Measurements from ENCODE around the gene TIGD1.
"Not testable (repeated sequence)": the region's sequence is repeated elsewhere in the genome, so short reads cannot be mapped to it uniquely, and the experiment has no call there.

The TIGD1 gene

GRCh38 chr2:232539298-232540231 lies 10.8 kb downstream of the TIGD1 start, which contains the start of gene CHRNG:
Gene CHRNG, plus strand, starts transcription at chr2:232539692. Its CDS starts 56 bp downstream, at chr2:232539748.
- no peak for DNase-seq (ENCODE audit: low read depth)

DNA sequence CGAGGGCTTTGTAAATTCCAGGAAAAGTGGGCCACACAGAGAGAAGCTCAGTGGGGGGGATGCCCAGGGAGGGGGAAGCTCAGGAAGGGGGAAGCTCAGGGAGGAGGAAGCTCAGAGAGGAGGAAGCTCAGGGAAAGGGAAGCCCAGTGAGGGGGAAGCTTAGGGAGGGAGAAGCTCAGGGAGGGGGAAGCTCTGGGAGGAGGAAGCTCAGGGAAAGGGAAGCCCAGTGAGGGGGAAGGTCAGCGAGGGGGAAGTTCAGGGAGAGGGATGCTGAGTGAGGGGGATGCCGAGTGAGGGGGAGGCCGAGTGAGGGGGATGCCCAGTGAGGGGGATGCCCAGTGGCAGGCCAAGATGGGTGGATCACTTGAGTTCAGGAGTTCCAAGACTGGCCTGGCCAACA lies 11.7 kb downstream of the TIGD1 start:
- DNase-seq (ENCODE audit: low read depth) = no peak

GRCh38 chr2:232537499-232537898 lies 12.9 kb downstream of the TIGD1 start:
- no peak for DNase-seq (ENCODE audit: low read depth)

DNA sequence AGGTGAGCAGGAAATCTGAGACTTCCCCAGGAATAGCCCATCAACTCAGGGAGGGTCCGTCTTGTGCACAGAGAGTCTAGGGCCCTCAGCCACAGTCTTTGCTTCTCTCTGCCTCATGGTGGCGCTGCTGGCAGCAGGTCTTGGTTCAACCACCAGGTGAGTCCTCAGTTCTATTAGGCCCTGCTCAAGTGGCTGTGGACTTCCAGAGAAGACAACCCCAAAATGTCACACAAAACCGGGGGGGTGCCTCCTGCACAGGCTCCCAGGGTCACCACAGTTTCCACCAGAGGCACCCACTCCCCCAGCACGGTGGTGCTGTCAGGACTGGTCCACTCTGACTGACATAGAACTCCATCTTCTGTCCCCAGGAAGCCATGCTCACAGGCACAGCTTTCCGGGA lies 13.3 kb downstream of the TIGD1 start:
- DNase-seq (ENCODE audit: low read depth) = no peak

- DNase-seq (ENCODE audit: low read depth) = no peak
Measured at GRCh38 chr2:232535761-232536530, 14.4 kb downstream of the TIGD1 start.

DNA sequence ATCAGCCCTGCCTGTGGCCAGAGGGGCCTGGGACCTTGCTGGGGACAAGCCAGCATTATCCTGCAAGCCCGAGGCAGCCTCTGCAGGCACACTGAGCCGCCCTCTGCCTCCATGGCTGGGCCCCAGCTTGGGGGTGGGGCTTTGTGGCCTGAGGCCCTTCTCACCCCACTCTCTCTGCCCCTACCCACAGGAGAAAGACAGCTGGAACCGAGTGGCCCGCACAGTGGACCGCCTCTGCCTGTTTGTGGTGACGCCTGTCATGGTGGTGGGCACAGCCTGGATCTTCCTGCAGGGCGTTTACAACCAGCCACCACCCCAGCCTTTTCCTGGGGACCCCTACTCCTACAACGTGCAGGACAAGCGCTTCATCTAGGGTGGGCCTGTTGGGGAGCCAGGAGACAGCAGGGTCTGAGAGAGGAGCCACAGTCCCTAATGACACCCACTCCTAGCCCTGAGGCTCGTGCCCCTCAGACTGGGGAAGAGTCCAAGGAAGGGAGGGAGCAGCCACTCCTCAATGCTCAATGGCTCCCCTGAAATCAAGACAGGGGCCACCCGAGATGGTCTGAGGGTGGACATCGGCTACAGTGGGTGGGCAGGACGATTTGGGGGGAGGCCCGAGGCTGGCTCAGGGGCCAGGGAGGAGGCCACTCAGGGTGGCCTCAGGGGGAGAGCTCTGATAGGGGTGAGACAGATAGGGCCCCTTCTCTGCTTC lies 15.3 kb downstream of the TIGD1 start:
- DNase-seq (ENCODE audit: low read depth) = no peak

GRCh38 chr2:232533944-232534710 lies 16.2 kb downstream of the TIGD1 start:
- DNase-seq (ENCODE audit: low read depth) = no peak

DNA sequence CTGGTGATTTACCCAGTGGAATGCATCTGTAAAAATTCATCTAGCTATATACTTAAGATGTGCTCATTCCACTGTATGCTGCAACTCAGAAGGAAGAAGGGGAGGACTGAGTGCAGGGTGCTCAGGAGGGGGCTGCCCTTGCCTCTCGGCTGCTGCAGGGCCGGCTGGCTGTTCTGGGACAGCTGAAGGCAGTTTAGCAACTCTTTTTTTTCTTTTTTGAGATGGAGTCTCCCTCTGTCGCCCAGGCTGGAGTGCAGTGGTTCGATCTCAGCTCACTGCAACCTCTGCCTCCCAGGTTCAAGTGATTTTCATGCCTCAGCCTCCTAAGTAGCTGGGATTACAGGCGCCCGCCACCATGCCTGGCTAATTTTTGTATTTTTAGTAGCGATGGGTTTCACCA lies 17.5 kb downstream of the TIGD1 start:
- DNase-seq (ENCODE audit: low read depth) = not testable (repeated sequence)

DNA sequence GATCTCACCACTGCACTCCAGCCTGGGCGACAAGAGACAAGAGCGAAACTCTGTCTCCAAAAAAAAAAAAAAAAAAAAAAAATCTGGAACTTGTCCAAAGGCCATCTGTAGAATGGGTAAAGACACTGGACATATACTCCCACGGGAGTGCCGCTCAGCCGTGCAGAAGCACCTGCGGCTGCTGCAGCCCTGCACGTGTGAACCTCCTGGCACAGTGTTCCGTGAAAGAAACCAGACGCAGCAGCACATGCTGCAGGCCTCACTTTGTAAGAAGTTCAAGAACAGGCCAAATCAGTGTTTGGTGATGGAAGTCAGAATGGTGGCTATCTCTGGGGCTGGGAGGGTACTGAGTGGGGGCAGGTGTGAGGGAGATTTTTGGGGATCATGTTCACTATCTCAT lies 17.9 kb downstream of the TIGD1 start:
- DNase-seq (ENCODE audit: low read depth) = no peak

- no peak for DNase-seq (ENCODE audit: low read depth)
Measured at GRCh38 chr2:232530626-232531260, 19.6 kb downstream of the TIGD1 start.

GRCh38 chr2:232529806-232530547 lies 20.4 kb downstream of the TIGD1 start:
- no peak for DNase-seq (ENCODE audit: low read depth)

DNA sequence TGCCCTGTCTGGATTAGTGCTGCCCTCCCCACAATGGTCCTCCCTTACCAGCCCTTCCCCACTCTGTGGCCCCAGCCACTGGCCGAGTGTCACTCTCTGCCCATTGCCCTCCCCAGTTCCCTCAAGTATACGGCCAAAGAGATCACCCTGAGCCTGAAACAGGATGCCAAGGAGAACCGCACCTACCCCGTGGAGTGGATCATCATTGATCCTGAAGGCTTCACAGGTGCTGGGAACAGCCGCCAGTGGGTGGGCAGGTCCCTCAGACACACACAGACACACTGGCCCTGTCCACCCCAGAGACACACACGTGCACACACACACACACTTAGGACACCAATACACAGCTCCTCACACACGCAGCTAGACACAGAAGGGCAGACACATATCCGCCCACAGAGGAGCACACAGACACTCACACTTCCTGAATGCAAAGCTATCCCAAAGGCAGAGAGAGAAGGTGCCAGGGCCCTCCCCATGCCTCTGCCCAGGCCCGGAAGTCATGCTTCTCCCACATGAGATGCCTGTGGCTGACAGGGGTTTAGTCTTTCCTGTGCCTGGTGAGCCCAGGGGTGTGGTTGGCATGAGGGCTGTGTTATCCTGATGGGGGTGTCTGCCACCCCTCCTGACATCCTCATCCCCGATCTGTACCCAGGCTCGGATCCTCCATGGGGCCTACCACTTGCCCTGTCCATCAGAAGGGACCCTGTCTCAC lies 21.5 kb downstream of the TIGD1 start:
- DNase-seq (ENCODE audit: low read depth) = no peak

- DNase-seq (ENCODE audit: low read depth) = no peak
Measured at GRCh38 chr2:232527905-232528470, 22.4 kb downstream of the TIGD1 start.

- DNase-seq (ENCODE audit: low read depth) = no peak
Measured at GRCh38 chr2:232526372-232526941, 23.9 kb downstream of the TIGD1 start.

DNA sequence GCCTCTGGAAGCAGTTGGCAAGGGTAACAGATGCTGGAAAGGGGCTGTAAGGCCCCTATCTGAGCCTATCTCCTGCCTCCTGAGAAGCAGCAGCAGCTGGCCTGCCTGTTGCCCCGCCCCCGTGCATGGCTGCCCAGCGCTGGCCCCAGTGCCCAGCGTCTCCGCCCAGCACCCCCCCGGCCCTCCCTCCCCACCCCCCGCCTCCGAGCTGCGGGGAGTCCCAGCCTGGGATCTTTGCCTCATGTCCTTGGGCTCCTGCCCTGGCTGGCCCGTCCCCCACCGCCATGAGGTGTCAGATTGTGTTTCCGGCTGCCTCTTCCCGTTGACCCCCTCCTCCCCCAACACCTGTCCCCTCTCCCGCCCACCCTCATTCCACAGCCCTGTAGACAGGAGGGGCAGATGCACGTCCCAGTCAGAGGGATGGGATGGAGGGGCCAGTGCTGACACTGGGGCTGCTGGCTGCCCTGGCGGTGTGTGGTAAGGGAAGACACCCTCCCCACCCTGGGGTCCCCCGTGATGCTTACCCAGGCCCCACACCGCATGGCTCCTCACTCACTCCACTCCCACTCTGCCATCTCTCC lies 24.5 kb downstream of the TIGD1 start, which contains the start of gene CHRND:
CHRND (plus strand) TSS at position 370 of the 581 bp plus-strand sequence; CDS start at position 426, 56 bp downstream.
- no peak for DNase-seq (ENCODE audit: low read depth)

- no peak for DNase-seq (ENCODE audit: low read depth)
Measured at GRCh38 chr2:232525199-232525598, 25.2 kb downstream of the TIGD1 start.

GRCh38 chr2:232524771-232525170 lies 25.6 kb downstream of the TIGD1 start:
- no peak for DNase-seq (ENCODE audit: low read depth)

Measured in HS-5 (cell line).